Measurements from ENCODE around the gene EFR3B. TPM values are rescaled to one million over a fixed set of nuclear protein-coding genes. Genes with fewer than 3 reads are reported as not detected.

EFR3B gene
- total RNA-seq, 1 experiment from 2014 or later, result not detected

GRCh38 chr2:25164561-25164960 is 122.7 kb downstream of the EFR3B start:
- Histone ChIP-seq H3F3A (ENCODE audit: insufficient read depth, low read depth) (no peaks in the 10 kb centered on the region), H3K4me2 (no peak overlapping the region), H3K9me2 (ENCODE audit: insufficient read depth) (no peaks in the 10 kb centered on the region), H3K36me3 (ENCODE audit: low read depth) (no peaks in the 10 kb centered on the region), H3K4me3 (no peak overlapping the region), H3K4me1 (replicated peaks; ENCODE audit: insufficient read depth) (no peaks in the 10 kb centered on the region), H3K9me3 (ENCODE audit: insufficient read depth, low read depth) (no peaks in the 10 kb centered on the region), H3K27ac (no peak overlapping the region), H2AFZ (no peak overlapping the region), H3K79me2 (ENCODE audit: low read depth) (no peaks in the 10 kb centered on the region), H3K27me3 (ENCODE audit: insufficient read depth, low read depth) (peaks cover 60% of the 10 kb centered on the region), H4K20me1 (ENCODE audit: insufficient read depth) (no peaks in the 10 kb centered on the region)
- intact Hi-C loops (cut with micrococcal nuclease; ENCODE audit: unreplicated experiment), result no loop called here
- no TSS peak for BruUV-seq (replicated peaks)
- no peak for DNase-seq
- ChIA-PET POLR2A (ENCODE audit: unreplicated experiment) (no interaction called here), CTCF (interaction anchor here (0.7 to 1.0 kb wide), 2 partner anchors 54 to 64 kb away, joined by 4 read pairs; no protein-coding TSS in a partner anchor)
- no peak for TF ChIP-seq EZH2 (IDR thresholded peaks at IDR 0.05; ENCODE audit: low read depth)
- TF ChIP-seq, protein P1, sequence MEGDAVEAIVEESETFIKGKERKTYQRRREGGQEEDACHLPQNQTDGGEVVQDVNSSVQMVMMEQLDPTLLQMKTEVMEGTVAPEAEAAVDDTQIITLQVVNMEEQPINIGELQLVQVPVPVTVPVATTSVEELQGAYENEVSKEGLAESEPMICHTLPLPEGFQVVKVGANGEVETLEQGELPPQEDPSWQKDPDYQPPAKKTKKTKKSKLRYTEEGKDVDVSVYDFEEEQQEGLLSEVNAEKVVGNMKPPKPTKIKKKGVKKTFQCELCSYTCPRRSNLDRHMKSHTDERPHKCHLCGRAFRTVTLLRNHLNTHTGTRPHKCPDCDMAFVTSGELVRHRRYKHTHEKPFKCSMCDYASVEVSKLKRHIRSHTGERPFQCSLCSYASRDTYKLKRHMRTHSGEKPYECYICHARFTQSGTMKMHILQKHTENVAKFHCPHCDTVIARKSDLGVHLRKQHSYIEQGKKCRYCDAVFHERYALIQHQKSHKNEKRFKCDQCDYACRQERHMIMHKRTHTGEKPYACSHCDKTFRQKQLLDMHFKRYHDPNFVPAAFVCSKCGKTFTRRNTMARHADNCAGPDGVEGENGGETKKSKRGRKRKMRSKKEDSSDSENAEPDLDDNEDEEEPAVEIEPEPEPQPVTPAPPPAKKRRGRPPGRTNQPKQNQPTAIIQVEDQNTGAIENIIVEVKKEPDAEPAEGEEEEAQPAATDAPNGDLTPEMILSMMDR (conservative IDR thresholded peaks at IDR 0.05), result no peak

DNA sequence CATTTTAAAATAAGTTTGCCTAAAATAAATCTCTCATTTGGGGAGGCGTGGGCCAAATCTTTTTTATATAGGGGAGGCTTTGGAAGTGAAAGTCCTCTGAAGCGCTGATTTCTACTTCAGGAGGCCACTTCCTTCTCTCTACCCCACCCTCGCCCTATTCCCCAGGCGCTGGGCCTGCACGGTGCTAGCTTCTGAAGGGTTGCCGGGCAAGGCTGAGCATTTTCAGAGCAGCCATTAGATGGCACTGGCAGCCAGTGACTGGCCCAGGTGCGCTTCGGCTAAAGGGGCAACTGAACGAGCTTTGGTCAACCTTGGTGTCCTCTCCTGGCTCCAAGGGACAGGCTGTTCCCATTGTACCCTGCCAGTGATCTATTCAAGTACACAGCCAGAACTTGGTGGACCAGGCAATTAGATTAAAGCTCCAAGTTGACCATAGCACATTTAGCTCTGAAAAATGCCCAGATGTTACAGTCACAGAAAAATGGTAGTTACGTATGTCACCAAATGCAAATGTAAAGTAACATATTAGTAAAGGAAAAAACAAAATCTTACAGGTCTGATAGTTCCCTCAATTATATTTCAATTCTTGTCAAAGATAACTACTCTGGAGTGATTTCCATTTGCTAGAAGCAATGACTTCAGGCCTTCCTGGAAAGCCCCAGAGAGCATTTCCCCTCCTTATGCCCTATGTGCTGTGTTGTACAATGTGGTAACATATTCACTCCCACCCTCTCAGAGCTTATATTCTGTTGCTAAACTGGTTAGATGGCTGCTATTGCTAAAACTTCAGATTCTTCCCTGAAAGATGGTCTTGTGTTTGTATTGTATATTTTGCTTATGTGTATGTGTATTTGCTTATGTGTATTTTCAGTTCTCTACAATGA is 124.4 kb downstream of the EFR3B start:
- TF ChIP-seq, protein P1 (conservative IDR thresholded peaks at IDR 0.05), result peak; percentile 54; the same call in 1 of the 2 replicates
- TF ChIP-seq EZH2 (IDR thresholded peaks at IDR 0.05; ENCODE audit: low read depth), result no peak
- no TSS peak for BruUV-seq (replicated peaks)
- Histone ChIP-seq H3K27me3 (ENCODE audit: insufficient read depth, low read depth) (peaks cover 63% of the 10 kb centered on the region), H3K4me3 (no peak overlapping the region), H3K4me1 (replicated peaks; ENCODE audit: insufficient read depth) (no peaks in the 10 kb centered on the region), H3F3A (ENCODE audit: insufficient read depth, low read depth) (no peaks in the 10 kb centered on the region), H3K4me2 (no peak overlapping the region), H3K9me3 (ENCODE audit: insufficient read depth, low read depth) (no peaks in the 10 kb centered on the region), H4K20me1 (ENCODE audit: insufficient read depth) (no peaks in the 10 kb centered on the region), H2AFZ (no peak overlapping the region), H3K36me3 (ENCODE audit: low read depth) (no peaks in the 10 kb centered on the region), H3K27ac (no peak overlapping the region), H3K79me2 (ENCODE audit: low read depth) (no peaks in the 10 kb centered on the region), H3K9me2 (ENCODE audit: insufficient read depth) (no peaks in the 10 kb centered on the region)
- DNase-seq, result peak in 1 of 2 experiments; percentile 45
- ChIA-PET POLR2A (ENCODE audit: unreplicated experiment) (no interaction called here), CTCF (interaction anchor here (0.7 to 1.7 kb wide), 2 partner anchors 31 to 498 kb away, joined by 3 to 9 read pairs; no protein-coding TSS in a partner anchor)
- intact Hi-C loops (cut with micrococcal nuclease; ENCODE audit: unreplicated experiment), result loop anchor here (1.0 to 2.0 kb wide), 2 partner anchors 30 to 401 kb away; no protein-coding TSS in a partner anchor

- Histone ChIP-seq H3K27ac (no peak within 1 kb of the TSS), H2AFZ (no peak within 1 kb of the TSS), H3K9me3 (ENCODE audit: insufficient read depth, low read depth) (no peaks in the 10 kb centered on the region), H3F3A (ENCODE audit: insufficient read depth, low read depth) (no peaks in the 10 kb centered on the region), H3K9me2 (ENCODE audit: insufficient read depth) (no peaks in the 10 kb centered on the region), H3K4me3 (no peak within 1 kb of the TSS), H3K4me2 (no peak within 1 kb of the TSS), H3K27me3 (ENCODE audit: insufficient read depth, low read depth) (peaks cover 56% of the 10 kb centered on the region), H3K4me1 (replicated peaks; ENCODE audit: insufficient read depth) (no peaks in the 10 kb centered on the region), H4K20me1 (ENCODE audit: insufficient read depth) (no peaks in the 10 kb centered on the region), H3K79me2 (ENCODE audit: low read depth) (no peaks in the 10 kb centered on the region), H3K36me3 (ENCODE audit: low read depth) (no peaks in the 10 kb centered on the region)
- ChIA-PET CTCF (interaction anchor here (0.7 kb wide), 1 partner anchor 9 kb away, joined by 4 read pairs; no protein-coding TSS in a partner anchor), POLR2A (ENCODE audit: unreplicated experiment) (no interaction called here)
- intact Hi-C loops (cut with micrococcal nuclease; ENCODE audit: unreplicated experiment), result no loop called here
- no TSS peak for BruUV-seq (replicated peaks)
- DNase-seq, result no peak
- TF ChIP-seq, protein P1 (conservative IDR thresholded peaks at IDR 0.05), result no peak
- no peak for TF ChIP-seq EZH2 (IDR thresholded peaks at IDR 0.05; ENCODE audit: low read depth)
These were observed 126.6 kb downstream of the EFR3B start, which contains the start of gene POMC for GRCh38 chr2:25168256-25169072. Gene POMC, minus strand, starts transcription at chr2:25168580. Its CDS starts 3,808 bp downstream, at chr2:25164772.

Data from PC-9 (cell line).